ENCODE measurements around the gene SEMA3D.

Gene SEMA3D

DNA sequence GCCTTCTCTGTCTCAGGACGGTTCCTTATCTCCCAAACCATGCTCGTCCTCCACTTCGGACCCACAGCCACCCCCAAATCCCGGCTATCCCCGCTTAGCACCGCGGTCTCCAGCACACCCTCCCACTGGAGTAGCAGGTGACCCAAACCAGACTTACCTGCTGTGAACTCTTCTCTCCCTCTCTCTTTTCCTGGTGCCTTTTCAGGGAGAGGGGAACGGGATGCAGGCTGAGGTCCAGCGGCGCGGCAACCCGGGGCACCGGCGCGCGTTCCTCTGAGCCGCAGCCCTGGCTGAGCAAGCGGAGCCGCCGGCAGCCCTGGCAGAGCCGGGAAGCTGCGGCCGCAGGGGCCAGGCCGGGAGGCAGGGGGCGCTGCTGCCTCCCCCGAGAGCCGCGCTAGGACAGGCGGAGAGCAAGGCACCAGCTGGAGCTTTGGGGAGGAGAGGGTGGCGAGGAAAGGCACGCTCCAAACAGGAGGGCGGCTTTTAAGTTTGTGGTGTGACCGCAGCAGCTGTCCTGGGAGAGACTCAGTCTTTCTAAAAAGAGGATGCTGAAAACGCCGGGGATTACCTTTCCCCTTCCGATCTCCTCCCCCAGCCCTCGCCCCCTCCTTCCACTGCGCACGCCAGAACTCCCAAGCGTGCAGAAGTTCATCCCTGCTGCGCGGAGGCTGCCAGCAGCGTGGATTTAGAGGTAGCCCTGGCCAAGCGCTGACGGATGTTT, at the start of gene SEMA3D:
TSS of gene SEMA3D (minus strand) at position 536 of the 721 bp plus-strand sequence. CDS start 65,165 bp downstream, outside the sequence.
- no peak for DNase-seq (ENCODE audit: low read depth in 2 of 2)

GRCh38 chr7:85234730-85235129, 47.9 kb upstream of the SEMA3D start:
- no peak for DNase-seq (ENCODE audit: low read depth in 2 of 2)

DNA sequence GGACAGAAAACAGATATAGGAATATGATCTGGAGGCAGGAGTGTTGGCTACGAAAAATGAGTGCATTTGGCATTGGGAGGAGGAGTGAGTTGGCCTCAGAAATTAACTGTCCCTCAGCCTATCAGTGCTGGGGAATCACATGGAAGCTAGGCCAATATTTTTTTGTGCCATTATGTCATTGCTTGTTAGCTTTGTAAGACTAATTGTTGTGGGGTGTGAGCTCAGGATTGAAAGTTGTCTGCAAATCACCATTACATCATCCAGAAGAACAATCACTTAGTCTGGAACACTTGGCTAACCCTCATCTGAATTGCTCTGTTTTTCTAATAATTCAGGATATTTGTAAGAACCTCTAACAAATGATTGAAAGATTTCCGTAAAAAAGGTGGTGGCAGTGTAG, 45.2 kb upstream of the SEMA3D start:
- DNase-seq (ENCODE audit: low read depth in 2 of 2) = no peak

GRCh38 chr7:85230623-85231022, 43.8 kb upstream of the SEMA3D start:
- no peak for DNase-seq (ENCODE audit: low read depth in 2 of 2)

GRCh38 chr7:85229544-85229943, 42.7 kb upstream of the SEMA3D start:
- no peak for DNase-seq (ENCODE audit: low read depth in 2 of 2)

- DNase-seq (ENCODE audit: low read depth in 2 of 2) = no peak
Measured at GRCh38 chr7:85226361-85227085, 39.7 kb upstream of the SEMA3D start.

- DNase-seq (ENCODE audit: low read depth in 2 of 2) = no peak
Measured at GRCh38 chr7:85224171-85224570, 37.3 kb upstream of the SEMA3D start.

DNA sequence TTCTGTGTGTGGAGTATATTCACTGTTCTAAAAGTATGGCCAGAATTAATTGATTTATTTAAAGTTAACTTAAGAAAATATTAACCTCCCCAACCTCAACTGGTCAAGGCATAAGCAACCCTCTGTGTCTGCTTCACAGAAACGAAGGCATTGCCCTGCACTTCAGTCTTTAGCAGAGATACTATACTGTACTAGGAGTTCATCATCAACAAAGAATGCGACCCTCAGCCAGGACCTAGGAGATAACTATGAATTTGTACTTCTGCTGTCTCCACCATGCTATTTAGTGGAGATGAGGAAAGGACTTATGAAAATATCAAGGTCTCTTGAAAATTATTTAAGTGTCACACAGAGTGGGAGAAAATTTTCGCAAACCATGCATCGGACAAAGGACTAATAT, 35.7 kb upstream of the SEMA3D start:
- no peak for DNase-seq (ENCODE audit: low read depth in 2 of 2)

DNA sequence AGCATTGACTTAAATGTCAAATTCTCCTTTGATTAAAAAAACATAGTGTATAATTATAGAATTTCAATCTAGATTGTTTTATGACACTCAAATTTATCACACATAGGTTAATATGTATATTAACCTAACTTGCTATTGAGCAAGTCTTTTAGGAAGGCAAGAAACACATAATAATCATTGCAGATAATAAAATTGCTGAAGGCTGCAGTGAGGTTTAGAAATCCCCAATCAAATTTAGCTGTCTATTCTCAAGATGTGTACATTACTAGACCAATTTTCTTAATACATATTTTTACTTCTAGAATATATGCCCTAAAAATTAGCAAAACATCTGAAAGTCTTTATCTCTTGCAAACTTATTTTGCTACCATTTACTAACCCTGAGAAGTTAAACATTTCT, 34.9 kb upstream of the SEMA3D start:
- DNase-seq (ENCODE audit: low read depth in 2 of 2) = no peak

DNA sequence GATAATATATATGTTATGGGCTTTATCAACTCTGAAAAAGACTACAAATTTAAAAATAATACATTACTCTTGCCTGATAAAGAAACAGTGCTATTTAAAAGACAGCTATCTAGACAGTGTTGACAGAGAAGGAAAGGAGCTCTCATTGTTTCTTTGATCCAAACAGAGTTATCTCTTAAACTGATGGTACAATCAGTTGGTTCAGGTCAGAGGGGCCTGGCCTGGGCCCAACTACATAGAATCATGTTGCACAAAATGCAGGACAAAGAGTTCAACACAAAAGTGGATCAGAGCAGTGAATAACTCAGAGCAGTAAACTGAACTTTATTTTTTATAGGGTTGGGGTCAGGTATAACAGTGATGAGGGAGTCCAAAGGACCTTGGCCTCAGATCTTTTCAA, 33.8 kb upstream of the SEMA3D start:
- no peak for DNase-seq (ENCODE audit: low read depth in 2 of 2)

- no peak for DNase-seq (ENCODE audit: low read depth in 2 of 2)
Measured at GRCh38 chr7:85220023-85220422, 33.2 kb upstream of the SEMA3D start.

DNA sequence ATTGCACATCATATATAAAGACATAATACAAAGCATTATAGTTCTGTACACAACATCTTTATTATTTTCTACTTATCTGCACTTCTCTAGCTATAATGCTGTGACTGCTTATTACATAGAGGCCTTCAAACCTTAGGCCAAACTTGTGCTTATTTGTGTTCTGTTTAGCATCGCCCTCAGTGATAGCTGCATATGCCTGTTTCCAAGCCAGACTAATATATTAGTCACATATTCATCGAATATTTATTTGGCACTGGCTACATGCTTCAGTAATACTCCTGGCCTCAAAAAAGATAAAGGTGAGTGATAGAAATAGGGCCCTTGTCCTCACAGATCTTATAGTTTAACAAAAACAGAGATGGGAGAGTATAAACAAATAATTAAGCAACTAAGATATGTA, 30.2 kb upstream of the SEMA3D start:
- DNase-seq (ENCODE audit: low read depth in 2 of 2) = no peak

- no peak for DNase-seq (ENCODE audit: low read depth in 2 of 2)
Measured at GRCh38 chr7:85215098-85215497, 28.2 kb upstream of the SEMA3D start.

GRCh38 chr7:85213500-85213899, 26.6 kb upstream of the SEMA3D start:
- DNase-seq (ENCODE audit: low read depth in 2 of 2) = no peak

DNA sequence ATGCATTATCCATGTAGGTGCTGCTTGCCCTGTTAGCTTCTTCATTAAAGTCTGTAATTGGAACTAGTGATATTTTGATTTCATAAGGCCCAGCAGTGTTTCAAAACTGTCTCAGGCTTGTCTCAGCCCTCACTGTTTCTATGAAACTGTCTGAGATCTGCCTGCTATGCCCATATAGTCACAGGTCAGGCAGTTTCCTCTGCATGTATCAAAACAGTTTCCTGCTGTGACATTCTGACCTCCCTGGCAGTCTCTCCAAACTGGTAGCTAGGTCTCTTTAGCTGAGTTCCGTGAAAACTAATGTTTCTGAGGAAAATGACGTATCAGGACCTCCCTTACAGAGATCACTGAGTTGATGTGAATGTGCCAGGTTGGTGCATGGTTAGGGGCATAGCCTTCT, 18.9 kb upstream of the SEMA3D start:
- DNase-seq (ENCODE audit: low read depth in 2 of 2) = no peak

GRCh38 chr7:85204496-85204895, 17.6 kb upstream of the SEMA3D start:
- no peak for DNase-seq (ENCODE audit: low read depth in 2 of 2)

- DNase-seq (ENCODE audit: low read depth in 2 of 2) = no peak
Measured at GRCh38 chr7:85204061-85204460, 17.2 kb upstream of the SEMA3D start.

DNA sequence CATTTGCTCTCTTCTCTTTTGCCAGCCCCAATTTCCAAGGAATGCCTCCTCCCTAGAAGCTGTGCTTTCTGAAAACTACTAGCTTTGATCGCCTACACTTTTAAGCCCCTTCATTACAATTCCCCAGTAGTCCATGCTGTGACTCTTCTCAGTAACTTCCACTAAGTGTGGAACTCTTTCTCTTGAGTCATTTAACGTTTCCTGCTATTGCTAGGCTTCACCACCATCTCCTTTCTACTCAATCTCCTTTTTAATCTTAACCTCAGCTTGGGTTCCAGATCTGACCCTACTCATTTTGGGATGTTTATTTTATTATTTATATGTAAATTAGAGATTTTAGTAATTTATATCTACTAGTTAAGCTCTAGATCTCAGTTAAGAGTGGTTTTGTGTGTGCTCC, 14.4 kb upstream of the SEMA3D start:
- DNase-seq (ENCODE audit: low read depth in 2 of 2) = no peak

- DNase-seq (ENCODE audit: low read depth in 2 of 2) = no peak
Measured at GRCh38 chr7:85196696-85197095, 9.8 kb upstream of the SEMA3D start.

DNA sequence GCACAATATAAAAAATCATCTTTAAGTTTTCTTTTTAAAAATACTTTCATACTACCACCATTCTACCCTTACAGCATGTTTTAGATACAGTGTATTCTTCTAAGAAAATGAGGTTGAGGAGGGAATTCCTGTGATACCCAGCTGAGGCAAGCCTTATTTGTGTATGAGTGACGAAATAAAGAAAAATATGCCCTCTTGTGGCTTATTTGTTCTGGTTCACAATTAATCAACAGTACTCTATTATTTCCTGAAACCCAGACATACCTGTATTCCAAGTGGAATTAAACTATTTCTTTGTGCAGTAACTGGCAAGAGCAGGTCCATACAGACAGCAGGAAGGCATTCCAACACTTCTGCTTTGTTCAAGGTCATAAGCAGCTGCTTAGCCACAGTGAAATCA, 4.5 kb upstream of the SEMA3D start:
- no peak for DNase-seq (ENCODE audit: low read depth in 2 of 2)

DNA sequence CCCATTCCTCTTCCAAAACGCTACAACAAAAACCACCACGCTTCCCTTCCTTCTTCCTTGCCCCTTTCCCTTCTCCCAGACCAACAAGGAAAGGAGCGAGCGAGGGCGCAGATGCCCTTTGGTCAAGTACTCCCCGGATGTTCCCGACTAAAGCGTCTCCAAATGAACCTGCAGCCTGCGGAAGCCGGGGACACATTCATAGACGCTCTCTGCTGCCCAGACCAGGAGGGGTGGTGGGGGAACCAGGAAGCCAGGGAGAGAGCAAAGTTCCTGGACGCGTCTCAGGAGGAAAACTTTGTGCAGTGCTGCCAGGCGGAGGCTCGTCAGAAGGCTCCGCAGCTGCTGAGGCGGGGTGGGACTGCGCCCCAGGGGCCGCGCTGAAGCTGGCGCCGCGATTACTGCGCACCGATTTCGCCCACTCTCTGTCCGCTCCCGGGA, 754 bp downstream of the SEMA3D start:
- no peak for DNase-seq (ENCODE audit: low read depth in 2 of 2)

GRCh38 chr7:85185424-85186082, 1.3 kb downstream of the SEMA3D start:
- no peak for DNase-seq (ENCODE audit: low read depth in 2 of 2)

Measured in stimulated activated CD4-positive, alpha-beta T cell treated with anti-CD3 and anti-CD28 coated beads, Interleukin-4, amount 100 ng/mL, for 48 hours (primary cell).